Progenitor cell of endocrine pancreas (in vitro differentiated cells): ENCODE results near the gene SRGAP1. TPM values are rescaled to one million over a fixed set of nuclear protein-coding genes. Genes with fewer than 3 reads are reported as not detected.

Experiments
- DNase-seq: peaks from one replicate; pipeline ENCODE4 v3.0.0; 2021; ENCODE audit warnings: low spot score; ENCODE audit not compliant: unreplicated experiment
- H3K27ac Mint-ChIP-seq: 2 replicates; pipeline ENCODE4 v1.8.0; 2021; ENCODE audit warnings: mild to moderate bottlenecking, moderate library complexity, mixed read lengths
- H3K27me3 Mint-ChIP-seq: 2 replicates; pipeline ENCODE4 v1.8.0; 2021; ENCODE audit warnings: mixed read lengths
- H3K36me3 Mint-ChIP-seq: 2 replicates; pipeline ENCODE4 v1.8.0; 2022; ENCODE audit warnings: mixed read lengths; ENCODE audit not compliant: insufficient read depth
- H3K4me1 Mint-ChIP-seq: 2 replicates; pipeline ENCODE4 v1.8.0; 2021; ENCODE audit warnings: low read depth, mixed read lengths
- H3K4me3 Mint-ChIP-seq: 2 replicates; pipeline ENCODE4 v1.8.0; 2021; ENCODE audit warnings: low read depth, mild to moderate bottlenecking, moderate library complexity, mixed read lengths
- H3K9me3 Mint-ChIP-seq: 2 replicates; pipeline ENCODE4 v1.8.0; 2021; ENCODE audit warnings: low read depth, mixed read lengths
- CTCF ChIP-seq: fragments of 200-600 bp; sonication (generic); IDR thresholded peaks from one replicate; pipeline ENCODE4 v1.5.0; 2021; ENCODE audit warnings: antibody characterized with exemption, mild to moderate bottlenecking; ENCODE audit not compliant: unreplicated experiment
- total RNA-seq: library from RNA; stranded (reverse); gene quantifications from 2 replicates; pipeline ENCODE4 v1.2.1, GENCODE V29; 2021

The SRGAP1 gene
- total RNA-seq, 1 donor from 2014 or later = 23.1 TPM

- H3K4me1 Mint-ChIP-seq = peaks cover 13% of the 10 kb centered on the region
- no peak for TF ChIP-seq CTCF
- no peak overlapping the region for H3K4me3 Mint-ChIP-seq
- no peak for DNase-seq
- H3K27ac Mint-ChIP-seq = no peak overlapping the region
- peaks cover 2% of the 10 kb centered on the region for H3K36me3 Mint-ChIP-seq
- H3K9me3 Mint-ChIP-seq = peaks cover 11% of the 10 kb centered on the region
- H3K27me3 Mint-ChIP-seq = no peaks in the 10 kb centered on the region
Measured at GRCh38 chr12:63905544-63905943, 61.0 kb downstream of the SRGAP1 start.

GRCh38 chr12:63906876-63907275 is 62.4 kb downstream of the SRGAP1 start:
- Mint-ChIP-seq H3K9me3 (peaks cover 13% of the 10 kb centered on the region), H3K36me3 (peaks cover 2% of the 10 kb centered on the region), H3K27ac (no peak overlapping the region), H3K27me3 (no peaks in the 10 kb centered on the region), H3K4me1 (peaks cover 7% of the 10 kb centered on the region), H3K4me3 (no peak overlapping the region)
- no peak for TF ChIP-seq CTCF
- no peak for DNase-seq

GRCh38 chr12:63907561-63907960 is 63.1 kb downstream of the SRGAP1 start:
- Mint-ChIP-seq H3K4me1 (peaks cover 7% of the 10 kb centered on the region), H3K4me3 (no peak overlapping the region), H3K36me3 (peaks cover 2% of the 10 kb centered on the region), H3K9me3 (peaks cover 13% of the 10 kb centered on the region), H3K27ac (no peak overlapping the region), H3K27me3 (no peaks in the 10 kb centered on the region)
- no peak for TF ChIP-seq CTCF
- DNase-seq = no peak

- Mint-ChIP-seq H3K4me1 (peaks cover 12% of the 10 kb centered on the region), H3K27ac (no peak overlapping the region)
- no peak for DNase-seq
Measured at GRCh38 chr12:63909746-63910145, 65.2 kb downstream of the SRGAP1 start.

GRCh38 chr12:63911341-63911740 is 66.8 kb downstream of the SRGAP1 start:
- Mint-ChIP-seq H3K4me1 (peaks cover 28% of the 10 kb centered on the region), H3K9me3 (peaks cover 6% of the 10 kb centered on the region), H3K4me3 (no peak overlapping the region), H3K36me3 (peaks cover 2% of the 10 kb centered on the region), H3K27me3 (no peaks in the 10 kb centered on the region), H3K27ac (peak overlapping the region; percentile 50)
- no peak for DNase-seq
- no peak for TF ChIP-seq CTCF

More at GRCh38 chr12:63909746-63910145, 65.2 kb downstream of the SRGAP1 start:
- Mint-ChIP-seq H3K4me3 (no peak overlapping the region), H3K9me3 (peaks cover 10% of the 10 kb centered on the region), H3K36me3 (peaks cover 2% of the 10 kb centered on the region), H3K27me3 (no peaks in the 10 kb centered on the region)
- TF ChIP-seq CTCF = no peak
